WERI-Rb-1 (cell line): ENCODE results near the gene SP2.

Experiments
- DNase-seq: peaks from one replicate; pipeline ENCODE4 v3.0.0-alpha.2; 2020
- H3K27ac ChIP-seq: fragments of 250-450 bp; sonication (Bioruptor Pico); 2 replicates; pipeline ENCODE4 v1.5.1; 2020; ENCODE audit warnings: mild to moderate bottlenecking, moderate library complexity
- H3K27me3 ChIP-seq: fragments of 250-450 bp; sonication (Bioruptor Pico); 2 replicates; pipeline ENCODE4 v1.5.1; 2021; ENCODE audit warnings: mild to moderate bottlenecking, low read depth, moderate library complexity; ENCODE audit not compliant: insufficient read depth, severe bottlenecking
- H3K36me3 ChIP-seq: fragments of 250-450 bp; sonication (Bioruptor Pico); 2 replicates; pipeline ENCODE4 v1.5.1; 2020; ENCODE audit warnings: mild to moderate bottlenecking, moderate library complexity
- H3K4me3 ChIP-seq: 2 replicates; pipeline ENCODE4 v1.5.1; 2011; ENCODE audit warnings: low read depth, mild to moderate bottlenecking, control low read depth, low read length
- H3K9me3 ChIP-seq: fragments of 250-450 bp; sonication (Bioruptor Pico); 2 replicates; pipeline ENCODE4 v1.5.1; 2021; ENCODE audit warnings: mild to moderate bottlenecking, moderate library complexity; ENCODE audit not compliant: severe bottlenecking
- TF ChIP-seq, protein P1 (sequence below): IDR thresholded peaks from 2 replicates; pipeline ENCODE4 v1.5.1; 2011; ENCODE audit warnings: low read depth, mild to moderate bottlenecking, control low read depth, inconsistent platforms, low read length

Gene SP2

DNA sequence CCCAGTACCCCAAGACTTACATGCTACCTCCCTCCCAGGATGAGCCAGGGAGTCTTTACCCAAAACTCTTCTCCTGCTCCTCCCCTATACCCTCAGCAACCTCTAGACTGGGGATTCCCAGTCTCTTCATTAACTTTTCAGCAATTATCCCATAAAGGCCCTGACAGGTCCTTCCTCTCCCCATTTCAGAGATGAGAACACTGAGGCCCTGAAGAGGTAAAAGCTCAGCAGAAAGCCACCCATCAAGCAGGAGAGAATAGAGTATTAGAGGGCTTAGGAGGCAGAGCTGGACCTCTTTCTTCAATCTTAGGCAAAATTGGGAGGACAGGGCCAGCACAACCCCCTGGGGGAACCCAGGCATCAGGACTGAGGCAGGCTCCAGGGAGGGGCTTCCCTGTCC, 39.2 kb upstream of the SP2 start:
- H3K36me3 ChIP-seq: no peaks in the 10 kb centered on the region

DNA sequence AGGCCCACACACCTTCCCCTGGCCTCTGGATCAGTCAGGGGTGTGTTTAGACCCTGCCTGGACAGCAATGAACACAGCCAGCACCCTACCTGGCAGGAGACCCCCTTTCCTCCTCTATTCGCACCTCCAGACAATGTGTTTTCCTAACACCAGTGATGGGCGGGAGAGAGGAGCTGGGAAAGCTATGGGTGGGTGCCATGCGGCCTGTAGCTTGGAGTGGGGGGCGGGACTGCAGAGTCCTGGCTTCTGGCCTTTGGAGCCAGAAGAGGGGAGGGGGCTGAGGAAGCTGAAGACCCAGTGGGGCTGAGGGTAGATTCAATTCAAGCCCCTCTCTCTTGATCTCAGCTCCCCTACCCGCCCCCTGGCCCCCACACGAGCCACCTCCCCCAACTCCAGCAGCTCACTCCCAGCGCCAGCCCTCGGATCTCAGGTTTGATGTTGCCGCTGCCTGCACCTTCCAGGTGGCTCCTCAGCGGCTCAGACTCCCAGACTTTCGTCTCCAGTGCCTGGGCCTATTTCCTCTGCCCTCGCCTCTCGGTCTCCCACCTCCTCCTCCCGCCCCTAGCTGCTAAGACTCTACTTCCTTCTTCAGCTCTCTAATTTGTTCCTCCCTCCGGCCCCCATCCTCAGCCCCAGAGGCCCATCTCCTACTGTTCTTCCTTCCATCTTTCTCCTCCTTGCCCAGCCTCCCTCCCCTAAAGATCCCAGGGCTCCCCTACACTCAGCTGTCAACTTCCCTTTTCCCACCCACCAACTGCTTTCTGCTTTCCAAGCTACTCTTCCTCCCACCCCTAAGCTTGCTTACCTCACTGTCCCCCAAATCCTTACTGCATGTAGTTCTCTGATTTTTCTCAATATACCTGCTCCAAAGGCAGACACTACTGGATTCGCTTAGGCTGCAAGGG, 38.2 kb upstream of the SP2 start:
- H3K27ac ChIP-seq: no peak overlapping the region
- H3K36me3 ChIP-seq: no peaks in the 10 kb centered on the region
- DNase-seq: no peak
- TF ChIP-seq, protein P1, sequence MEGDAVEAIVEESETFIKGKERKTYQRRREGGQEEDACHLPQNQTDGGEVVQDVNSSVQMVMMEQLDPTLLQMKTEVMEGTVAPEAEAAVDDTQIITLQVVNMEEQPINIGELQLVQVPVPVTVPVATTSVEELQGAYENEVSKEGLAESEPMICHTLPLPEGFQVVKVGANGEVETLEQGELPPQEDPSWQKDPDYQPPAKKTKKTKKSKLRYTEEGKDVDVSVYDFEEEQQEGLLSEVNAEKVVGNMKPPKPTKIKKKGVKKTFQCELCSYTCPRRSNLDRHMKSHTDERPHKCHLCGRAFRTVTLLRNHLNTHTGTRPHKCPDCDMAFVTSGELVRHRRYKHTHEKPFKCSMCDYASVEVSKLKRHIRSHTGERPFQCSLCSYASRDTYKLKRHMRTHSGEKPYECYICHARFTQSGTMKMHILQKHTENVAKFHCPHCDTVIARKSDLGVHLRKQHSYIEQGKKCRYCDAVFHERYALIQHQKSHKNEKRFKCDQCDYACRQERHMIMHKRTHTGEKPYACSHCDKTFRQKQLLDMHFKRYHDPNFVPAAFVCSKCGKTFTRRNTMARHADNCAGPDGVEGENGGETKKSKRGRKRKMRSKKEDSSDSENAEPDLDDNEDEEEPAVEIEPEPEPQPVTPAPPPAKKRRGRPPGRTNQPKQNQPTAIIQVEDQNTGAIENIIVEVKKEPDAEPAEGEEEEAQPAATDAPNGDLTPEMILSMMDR: no peak
- no peaks in the 10 kb centered on the region for H3K27me3 ChIP-seq
- no peaks in the 10 kb centered on the region for H3K9me3 ChIP-seq
- no peak overlapping the region for H3K4me3 ChIP-seq

More for the DNA sequence above, 39.2 kb upstream of the SP2 start:
- DNase-seq: no peak
- no peaks in the 10 kb centered on the region for H3K9me3 ChIP-seq
- H3K27ac ChIP-seq: no peak overlapping the region
- no peak overlapping the region for H3K4me3 ChIP-seq
- no peaks in the 10 kb centered on the region for H3K27me3 ChIP-seq
- TF ChIP-seq, protein P1: no peak

DNA sequence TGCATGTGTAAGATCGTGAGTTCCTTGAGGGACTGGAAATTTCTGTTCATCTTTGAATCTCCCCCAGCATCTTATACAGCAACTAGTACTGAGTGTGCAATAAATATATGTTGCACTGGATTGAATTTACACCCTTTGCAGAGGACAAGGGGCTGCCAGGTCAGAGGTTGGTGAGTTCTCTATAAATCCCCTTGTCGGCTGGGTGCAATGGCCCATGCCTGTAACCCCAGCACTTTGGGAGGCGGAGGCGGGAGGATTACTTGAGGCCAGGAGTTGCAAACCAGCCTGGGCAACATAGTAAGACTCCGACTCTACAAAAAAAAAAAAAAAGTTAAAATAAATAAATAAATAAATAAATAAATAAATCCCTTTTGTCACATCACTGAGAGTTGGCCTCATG, 35.6 kb upstream of the SP2 start:
- Histone ChIP-seq H3K9me3 (no peaks in the 10 kb centered on the region), H3K27ac (no peak overlapping the region), H3K4me3 (no peak overlapping the region), H3K27me3 (no peaks in the 10 kb centered on the region), H3K36me3 (no peaks in the 10 kb centered on the region)
- DNase-seq: no peak
- TF ChIP-seq, protein P1: no peak

DNA sequence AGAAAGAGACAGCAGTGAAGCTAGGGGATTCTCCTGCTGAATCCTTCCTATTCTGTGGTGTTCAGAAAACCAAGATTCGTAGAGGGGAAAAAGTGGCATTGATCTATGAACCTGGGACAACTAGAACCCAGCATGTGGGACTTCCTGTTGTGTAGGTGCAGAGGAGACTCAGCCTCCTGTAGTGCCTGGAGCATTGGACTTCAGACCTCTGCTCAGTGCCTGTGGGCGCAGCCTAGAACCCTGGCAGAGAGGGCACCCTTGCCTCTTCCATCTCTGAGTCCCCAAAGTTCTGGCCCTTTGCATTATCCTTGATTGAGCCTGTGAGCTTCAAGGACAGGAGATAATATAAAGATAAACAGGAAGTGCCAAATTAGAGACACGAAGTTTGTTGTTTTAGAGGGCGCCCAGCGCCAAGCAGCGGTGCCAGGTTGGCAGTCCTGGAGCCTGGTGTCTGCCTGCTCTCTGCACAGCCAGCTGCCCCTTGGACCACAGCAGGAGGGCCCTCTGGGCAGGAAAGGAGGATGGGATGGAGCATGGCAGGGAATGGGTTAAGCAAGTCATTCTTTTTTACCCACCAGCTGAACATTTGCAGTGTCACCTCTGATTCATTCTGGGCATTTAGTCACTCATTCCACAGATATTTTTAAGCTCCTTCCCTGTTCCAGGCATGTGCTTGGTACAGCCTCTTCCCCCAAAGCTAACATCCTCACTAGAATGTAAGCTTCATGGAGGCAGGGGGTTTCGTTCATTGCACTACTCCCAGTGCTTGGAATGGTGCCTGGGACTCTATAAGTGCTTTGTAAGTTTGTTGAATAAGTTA, 33.2 kb upstream of the SP2 start:
- H3K27ac ChIP-seq: no peak overlapping the region
- H3K27me3 ChIP-seq: no peaks in the 10 kb centered on the region
- no peak for DNase-seq
- TF ChIP-seq, protein P1: no peak
- H3K4me3 ChIP-seq: no peak overlapping the region
- H3K9me3 ChIP-seq: no peaks in the 10 kb centered on the region
- H3K36me3 ChIP-seq: no peaks in the 10 kb centered on the region

DNA sequence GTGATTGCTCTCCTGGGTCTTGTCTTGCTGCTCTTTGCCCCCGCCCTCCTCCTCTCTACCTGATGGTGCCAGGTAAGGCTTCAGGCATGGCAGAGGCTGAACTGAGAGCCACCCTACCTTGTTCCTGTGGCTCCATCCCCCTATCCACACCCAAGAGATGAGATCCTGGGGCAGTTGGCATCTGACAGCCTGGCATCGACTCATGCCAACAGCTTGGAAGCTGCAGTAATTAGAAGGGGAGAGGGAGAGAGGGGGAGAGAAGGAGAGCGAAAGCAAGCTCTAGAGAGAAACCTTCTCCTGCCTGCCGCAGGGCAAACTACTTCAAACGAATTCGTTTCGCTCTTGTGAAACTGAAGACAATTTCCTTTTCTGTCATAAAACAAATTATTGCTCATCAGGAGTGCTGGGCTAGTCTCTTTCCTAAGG, 31.2 kb upstream of the SP2 start:
- Histone ChIP-seq H3K4me3 (no peak overlapping the region), H3K36me3 (no peaks in the 10 kb centered on the region), H3K27me3 (no peaks in the 10 kb centered on the region), H3K27ac (no peak overlapping the region), H3K9me3 (no peaks in the 10 kb centered on the region)
- DNase-seq: no peak
- TF ChIP-seq, protein P1: no peak
